CD4-positive, alpha-beta T cell treated with Interleukin-15 for 1 hour (primary cell): ENCODE data around the gene OR10P1.

Source experiments
- DNase-seq: peaks from one replicate; pipeline ENCODE4 v3.0.0-alpha.2; 2020

Gene OR10P1

GRCh38 chr12:55652352-55652751, 15.7 kb downstream of the OR10P1 start:
- no peak for DNase-seq

DNA sequence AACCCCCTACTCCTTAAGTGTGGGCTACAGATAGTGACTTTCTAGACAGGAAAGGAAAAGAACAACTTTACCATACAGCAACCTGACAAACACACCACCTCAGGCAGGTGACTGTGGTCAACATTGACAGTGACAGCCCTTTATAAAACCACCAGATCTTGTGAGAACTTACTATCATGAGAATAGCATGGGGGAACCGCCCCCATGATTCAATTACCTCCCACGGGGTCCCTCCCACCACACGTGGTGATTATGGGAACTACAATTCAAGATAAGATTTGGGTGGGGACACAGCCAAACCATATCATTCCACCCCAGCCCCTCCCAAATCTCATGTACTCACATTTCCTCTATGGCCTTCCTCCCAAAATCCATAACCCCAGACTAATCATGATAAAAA, 16.3 kb downstream of the OR10P1 start:
- no peak for DNase-seq

DNA sequence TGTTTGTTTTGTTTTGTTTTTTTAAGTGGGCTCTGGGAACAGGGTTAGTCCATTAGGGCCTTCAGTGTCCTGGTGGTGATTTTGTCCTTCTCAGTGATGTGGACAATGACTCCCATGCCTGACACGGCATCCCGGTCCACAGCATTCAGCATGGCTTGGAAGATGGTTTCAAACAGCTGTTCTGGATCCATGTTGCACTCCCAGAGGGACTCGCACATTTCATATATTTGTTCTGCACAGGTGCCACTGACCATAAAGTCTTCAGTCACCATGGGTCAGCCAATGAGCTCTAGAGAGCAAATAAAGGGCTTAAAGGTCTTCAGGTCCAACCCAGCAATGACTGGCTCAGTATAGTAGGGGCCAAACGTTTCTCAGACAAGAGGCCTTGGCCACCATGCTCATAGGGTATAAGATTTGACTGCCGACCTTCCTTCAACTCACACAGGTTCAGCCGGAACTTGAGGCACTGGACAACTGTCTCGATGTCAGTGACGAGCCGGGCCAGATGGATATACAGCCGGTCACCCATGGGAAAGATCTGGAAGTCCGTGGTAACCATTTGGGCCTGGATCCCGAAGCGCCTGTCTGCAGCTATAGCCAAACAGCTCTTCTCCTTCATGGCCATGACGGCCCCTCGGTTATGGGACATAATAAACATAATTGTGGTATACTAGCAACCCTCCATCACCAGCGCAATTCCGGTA, 18.0 kb downstream of the OR10P1 start:
- DNase-seq: no peak

GRCh38 chr12:55657212-55657611, 20.5 kb downstream of the OR10P1 start:
- no peak for DNase-seq

- DNase-seq: no peak
These were observed 21.5 kb downstream of the OR10P1 start for GRCh38 chr12:55658212-55658611.

GRCh38 chr12:55658635-55659391, 22.1 kb downstream of the OR10P1 start:
- no peak for DNase-seq

DNA sequence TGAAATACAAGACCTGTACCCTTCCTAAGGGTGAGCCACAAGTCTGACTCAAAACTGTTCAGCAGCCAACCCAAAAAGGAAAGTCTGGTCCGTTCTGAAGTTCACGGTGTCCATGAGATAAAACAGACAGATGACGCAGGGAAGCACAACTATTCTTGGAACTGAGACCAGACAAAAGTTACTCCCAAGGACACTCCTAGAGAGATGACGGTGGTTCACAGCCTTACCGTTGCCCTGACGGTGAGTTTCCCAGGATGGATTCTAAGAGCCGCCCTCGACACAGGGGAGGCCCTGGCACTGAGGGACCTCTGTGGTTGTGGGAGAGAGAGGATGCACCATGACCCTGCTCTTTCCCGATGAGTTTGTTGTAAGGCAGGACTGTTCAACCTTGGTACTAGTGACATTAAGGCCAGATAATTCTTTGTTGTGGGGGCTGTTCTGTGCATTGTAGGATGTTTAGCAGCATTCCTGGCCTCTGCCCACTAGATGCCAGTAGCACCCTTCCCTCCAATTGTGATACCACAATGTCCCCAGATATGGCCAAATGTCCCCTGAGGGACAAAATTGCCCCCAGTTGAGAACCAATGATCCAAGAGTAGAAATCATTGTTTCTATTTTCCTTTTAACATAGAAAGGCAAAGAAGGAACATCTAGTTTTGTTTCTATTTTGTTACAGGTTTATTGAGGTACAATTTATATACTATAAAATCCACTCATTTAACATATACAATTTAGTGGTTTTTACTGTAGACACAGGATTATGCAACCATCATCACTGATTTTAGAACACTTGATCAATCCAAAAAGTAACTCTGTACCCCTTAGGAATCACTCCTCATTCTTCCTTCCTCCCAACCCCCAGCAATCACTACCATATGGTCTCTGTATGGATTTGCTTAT, 23.0 kb downstream of the OR10P1 start:
- DNase-seq: no peak

DNA sequence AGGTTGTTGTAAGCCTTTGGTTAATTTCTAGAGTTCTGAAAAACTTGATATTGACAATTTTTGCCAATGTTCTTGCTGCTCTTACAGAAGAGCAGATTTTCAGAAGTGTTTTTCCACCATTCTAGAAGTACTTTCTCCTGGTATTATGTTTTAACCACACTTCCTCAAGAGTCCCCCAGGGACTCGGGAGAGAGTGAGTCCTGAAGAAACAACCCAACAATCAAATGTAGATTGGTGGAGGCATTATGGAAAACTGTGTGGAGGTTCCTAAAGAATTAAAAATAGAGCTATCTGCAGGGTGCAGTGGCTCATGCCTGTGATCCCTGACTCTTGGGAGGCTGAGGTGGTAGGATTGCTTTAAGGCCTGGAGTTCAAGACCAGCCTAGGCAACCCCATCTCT, 26.7 kb downstream of the OR10P1 start:
- DNase-seq: no peak

DNA sequence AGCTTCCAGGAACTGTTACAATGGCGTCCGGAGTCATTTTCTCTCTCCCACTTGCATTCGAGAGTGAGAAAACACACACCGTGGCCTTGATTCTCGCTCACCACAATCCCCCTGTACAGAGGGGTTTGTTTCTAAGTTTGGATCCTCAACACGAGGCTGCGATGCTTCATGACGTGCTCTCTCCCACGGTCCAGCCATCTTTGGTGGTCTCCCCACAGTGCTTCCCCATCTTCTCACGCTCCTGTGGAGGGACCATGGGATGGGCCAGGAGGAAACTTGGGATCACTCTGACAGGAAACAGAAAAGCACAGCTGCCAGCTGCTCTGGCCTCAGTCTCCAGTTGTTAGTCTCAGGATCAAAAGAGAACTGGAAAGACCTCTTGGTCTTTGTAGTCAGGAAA, 28.1 kb downstream of the OR10P1 start:
- DNase-seq: no peak

DNA sequence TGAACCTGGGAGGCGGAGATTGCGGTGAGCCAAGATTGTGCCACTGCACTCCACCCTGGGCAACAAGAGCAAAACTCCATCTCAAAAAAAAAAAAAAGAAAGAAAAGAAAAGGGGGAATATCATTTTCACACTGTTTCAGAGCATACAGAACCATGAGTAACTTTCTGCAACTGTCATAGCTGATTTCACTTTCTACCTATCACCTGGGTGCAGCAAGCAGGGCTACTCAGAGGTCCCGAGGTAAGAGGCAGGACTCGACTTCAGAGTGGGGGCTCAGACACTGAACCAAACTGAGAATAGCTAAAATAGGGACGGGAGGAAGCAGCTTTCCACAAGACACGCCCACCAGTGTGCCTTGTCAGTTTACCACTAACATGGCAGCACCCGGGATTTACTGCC, 29.8 kb downstream of the OR10P1 start:
- DNase-seq: no peak

GRCh38 chr12:55670276-55670675, 33.6 kb downstream of the OR10P1 start:
- DNase-seq: no peak

GRCh38 chr12:55671746-55672145, 35.1 kb downstream of the OR10P1 start:
- DNase-seq: no peak

DNA sequence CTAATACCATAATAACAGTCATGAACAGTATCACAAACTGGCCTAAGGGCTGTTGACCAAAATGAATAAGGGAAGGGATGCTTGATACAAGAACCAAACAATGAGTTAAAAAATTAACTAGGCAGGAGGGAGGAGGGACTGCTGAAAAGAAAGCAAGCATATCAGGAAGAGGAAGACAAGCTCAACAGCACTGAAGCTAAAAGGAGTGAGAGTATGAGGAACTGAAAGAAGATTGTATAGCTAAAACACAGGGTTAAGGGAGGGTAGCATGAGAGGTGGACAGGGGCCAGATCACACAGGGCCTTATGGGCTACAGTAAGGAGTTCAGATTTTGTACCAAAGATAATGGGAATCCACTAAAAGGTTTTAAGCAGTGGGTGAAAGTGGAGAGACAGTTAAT, 36.9 kb downstream of the OR10P1 start:
- DNase-seq: no peak

DNA sequence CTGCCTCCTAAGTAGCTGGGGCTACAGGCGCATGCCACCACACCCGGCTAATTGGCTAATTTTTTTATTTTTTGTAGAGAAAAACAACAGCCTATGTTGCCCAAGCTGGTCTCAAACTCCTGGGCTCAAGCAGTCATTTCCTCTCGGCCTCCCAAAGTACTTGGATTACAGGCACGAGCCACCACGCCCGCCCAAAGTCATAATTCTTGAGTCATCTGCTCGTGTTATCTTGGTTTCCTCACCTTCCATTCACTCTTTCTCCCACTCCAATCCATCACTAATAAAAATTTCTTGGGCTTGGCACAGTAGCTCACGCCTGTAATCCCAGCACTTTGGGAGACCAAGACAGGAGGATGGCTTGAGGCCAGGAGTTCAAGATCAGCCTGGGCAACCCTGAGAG, 39.0 kb downstream of the OR10P1 start:
- peak; percentile 34 for DNase-seq

DNA sequence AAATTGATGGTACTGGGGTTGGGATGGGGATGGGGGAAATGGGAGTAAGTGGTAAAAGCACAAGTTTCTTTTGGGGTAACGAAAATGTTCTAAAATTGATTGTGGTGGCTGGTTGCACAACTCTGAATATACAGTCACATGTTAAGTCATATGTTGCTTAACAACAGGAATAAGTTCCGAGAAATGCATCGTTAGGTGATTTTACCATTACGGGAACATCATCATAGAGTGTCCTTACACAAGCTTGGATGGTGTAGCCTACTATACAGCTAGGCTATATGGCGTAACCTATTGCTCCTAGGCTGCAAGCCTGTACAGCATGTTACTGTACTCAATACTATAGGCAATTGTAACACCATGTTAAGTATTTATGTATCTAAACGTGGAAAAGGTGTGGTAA, 40.0 kb downstream of the OR10P1 start:
- no peak for DNase-seq

DNA sequence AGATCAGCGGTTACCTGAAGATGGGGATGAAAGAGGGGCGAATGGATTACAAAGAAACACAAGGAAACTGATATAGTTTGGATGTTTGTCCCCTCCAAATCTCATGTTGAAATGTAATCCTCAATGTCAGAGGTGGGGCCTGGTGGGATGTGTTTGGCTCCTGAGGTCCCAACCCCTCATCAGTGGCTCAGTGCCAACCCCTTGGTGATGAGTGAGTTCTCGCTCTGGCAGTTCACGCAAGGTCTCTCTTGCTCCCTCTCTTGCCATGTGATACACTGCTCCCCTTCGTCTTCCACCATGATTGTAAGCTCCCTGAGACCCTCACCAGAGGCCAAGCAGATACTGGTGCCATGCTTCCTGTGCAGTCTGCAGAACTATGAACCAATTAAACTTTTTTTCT, 43.0 kb downstream of the OR10P1 start:
- no peak for DNase-seq

DNA sequence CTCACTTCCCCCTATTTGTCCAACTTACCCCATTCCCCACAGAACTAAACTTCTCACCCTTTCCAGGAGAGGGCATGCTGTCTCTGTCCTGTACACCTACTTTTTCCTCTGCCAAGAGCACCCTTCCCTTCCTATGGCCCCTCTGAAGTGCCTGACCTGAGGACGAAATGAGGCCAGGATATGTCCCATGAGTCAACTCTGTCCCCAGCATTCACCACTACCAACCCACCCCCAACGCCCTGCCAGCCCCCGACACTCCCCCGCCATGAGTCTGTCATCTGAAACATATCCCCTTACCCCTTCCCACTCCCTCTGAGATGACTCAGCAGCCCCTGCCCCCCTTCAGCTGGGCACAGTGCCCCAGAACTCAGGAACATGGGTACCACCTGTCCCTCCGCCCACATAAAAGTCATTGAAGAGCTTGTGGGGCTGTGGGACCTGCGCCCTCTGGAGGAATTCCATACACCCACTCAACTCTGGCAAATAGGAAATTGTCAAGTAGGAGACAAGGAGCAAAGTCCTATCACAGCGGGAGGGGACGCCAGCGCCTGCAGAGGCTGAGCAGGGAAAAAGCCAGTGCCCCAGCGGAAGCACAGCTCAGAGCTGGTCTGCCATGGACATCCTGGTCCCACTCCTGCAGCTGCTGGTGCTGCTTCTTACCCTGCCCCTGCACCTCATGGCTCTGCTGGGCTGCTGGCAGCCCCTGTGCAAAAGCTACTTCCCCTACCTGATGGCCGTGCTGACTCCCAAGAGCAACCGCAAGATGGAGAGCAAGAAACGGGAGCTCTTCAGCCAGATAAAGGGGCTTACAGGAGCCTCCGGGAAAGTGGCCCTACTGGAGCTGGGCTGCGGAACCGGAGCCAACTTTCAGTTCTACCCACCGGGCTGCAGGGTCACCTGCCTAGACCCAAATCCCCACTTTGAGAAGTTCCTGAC, 44.7 kb downstream of the OR10P1 start:
- no peak for DNase-seq

GRCh38 chr12:55682087-55682796, 45.5 kb downstream of the OR10P1 start:
- DNase-seq: no peak

GRCh38 chr12:55683676-55684075, 47.0 kb downstream of the OR10P1 start:
- no peak for DNase-seq

GRCh38 chr12:55684761-55685370, 48.2 kb downstream of the OR10P1 start:
- no peak for DNase-seq

- DNase-seq: no peak
These were observed 49.0 kb downstream of the OR10P1 start for GRCh38 chr12:55685671-55686070.
